ENCODE measurements around the gene PEX12.

DNA sequence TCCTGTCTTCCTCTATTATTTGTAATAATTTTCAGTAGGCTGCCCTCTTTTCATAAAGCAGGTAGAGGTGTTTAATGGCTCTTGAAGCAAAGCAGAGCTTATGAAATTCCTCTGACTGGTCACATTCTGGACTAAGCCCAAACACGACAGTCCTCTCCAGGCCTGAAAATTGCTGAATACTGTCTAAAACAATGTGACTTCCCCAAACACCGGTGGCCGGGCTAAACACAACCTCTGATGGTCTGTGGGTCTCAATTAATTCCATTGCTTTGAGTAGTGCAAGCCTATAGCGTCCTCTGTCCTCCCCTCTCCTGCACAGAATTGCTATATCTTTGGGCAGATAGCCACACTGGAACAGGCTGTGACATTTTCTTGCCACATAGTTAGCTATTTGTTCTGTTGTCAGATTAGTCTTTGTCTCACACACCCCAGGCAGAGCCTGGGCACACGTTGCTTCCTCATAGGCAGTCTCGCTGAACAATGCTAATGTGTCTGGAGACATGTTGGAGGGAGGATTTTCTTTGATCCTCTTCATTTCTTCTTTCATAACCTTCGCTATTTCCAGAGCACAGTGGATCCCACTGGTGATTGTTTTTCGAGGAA lies 30.1 kb downstream of the PEX12 start:
- TF ChIP-seq, protein P1, sequence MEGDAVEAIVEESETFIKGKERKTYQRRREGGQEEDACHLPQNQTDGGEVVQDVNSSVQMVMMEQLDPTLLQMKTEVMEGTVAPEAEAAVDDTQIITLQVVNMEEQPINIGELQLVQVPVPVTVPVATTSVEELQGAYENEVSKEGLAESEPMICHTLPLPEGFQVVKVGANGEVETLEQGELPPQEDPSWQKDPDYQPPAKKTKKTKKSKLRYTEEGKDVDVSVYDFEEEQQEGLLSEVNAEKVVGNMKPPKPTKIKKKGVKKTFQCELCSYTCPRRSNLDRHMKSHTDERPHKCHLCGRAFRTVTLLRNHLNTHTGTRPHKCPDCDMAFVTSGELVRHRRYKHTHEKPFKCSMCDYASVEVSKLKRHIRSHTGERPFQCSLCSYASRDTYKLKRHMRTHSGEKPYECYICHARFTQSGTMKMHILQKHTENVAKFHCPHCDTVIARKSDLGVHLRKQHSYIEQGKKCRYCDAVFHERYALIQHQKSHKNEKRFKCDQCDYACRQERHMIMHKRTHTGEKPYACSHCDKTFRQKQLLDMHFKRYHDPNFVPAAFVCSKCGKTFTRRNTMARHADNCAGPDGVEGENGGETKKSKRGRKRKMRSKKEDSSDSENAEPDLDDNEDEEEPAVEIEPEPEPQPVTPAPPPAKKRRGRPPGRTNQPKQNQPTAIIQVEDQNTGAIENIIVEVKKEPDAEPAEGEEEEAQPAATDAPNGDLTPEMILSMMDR (conservative IDR thresholded peaks at IDR 0.05 in 1 of 2, IDR thresholded peaks at IDR 0.05 in 1 of 2; ENCODE audit: extremely low read depth in 1 of 2, insufficient read depth in 1 of 2, low read depth in 1 of 2, low read length in 2 of 2), result no peak
- no peak for TF ChIP-seq EZH2 (IDR thresholded peaks at IDR 0.05; ENCODE audit: borderline replicate concordance, low read length)
